ENCODE data around the gene LCA5L.
"Not testable (repeated sequence)": the region's sequence is repeated elsewhere in the genome, so short reads cannot be mapped to it uniquely, and the experiment has no call there.

The LCA5L gene

GRCh38 chr21:39386899-39387298, 58.7 kb downstream of the LCA5L start:
- DNase-seq, result no peak

GRCh38 chr21:39386194-39386593, 59.4 kb downstream of the LCA5L start:
- no peak for DNase-seq

DNA sequence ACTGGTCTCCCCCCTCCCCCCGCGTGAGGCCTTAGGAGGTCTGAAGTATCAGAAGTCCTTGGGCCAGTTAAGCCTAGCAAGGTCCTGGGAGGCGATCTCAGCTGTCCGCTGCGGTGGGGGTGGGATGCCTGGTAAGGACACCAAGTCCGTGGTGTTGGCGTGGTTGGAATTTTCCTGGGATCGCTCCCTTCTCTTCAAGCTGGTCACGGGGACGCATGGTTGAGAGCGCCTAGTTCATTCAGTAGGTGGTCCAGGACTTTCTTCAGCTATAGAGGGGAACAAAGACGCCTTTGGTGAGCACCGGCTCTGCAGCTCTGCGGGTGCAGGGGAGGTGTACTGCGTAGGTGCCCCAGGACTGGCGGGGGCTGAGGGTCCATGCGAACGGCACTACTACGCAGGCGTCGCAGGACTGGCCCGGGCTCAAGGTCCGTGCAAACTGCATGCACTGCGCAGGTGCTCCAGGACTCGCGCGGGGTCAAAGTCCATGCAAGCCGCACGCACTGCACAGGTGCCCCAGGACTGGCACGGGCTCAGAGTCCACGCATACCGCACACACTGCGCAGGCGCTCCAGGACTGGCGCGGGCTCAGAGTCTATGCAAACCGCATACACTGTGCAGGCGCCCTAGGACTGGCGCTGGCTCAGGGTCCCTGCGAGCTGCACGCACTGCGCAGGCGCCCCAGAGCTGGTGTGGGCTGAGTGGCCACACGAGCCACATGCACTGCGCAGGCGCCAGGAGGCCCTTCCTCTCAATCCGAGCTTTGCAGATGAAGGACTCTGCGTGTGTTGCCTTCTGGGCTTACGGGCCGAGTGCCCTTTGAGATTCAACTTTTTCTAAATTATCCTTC, 60.1 kb downstream of the LCA5L start:
- no peak for DNase-seq

GRCh38 chr21:39384674-39385298, 60.8 kb downstream of the LCA5L start:
- DNase-seq, result no peak

- DNase-seq, result not testable (repeated sequence)
These were observed 63.5 kb downstream of the LCA5L start for GRCh38 chr21:39382096-39382495.

DNA sequence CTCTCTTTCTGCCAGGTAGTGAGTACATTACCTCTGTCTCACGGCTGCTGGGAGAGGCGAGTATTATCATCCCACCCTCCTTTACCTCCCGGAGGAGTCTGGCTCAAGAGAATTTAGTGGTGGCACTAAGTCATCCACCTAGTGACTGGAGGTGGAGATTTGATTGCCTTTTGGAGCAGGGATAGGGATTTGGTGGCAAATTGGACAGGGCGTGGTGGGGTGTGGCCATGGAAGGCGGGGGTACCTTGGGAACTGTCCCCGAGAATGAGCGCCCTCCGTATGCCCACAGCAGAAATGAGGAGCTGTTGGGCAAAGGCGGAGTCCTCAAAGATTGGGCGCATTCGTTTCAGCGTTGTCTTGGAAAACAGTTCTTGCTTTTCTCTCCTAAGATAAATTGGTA, 64.6 kb downstream of the LCA5L start:
- peak in 1 of 2 experiments; percentile 38 for DNase-seq

DNA sequence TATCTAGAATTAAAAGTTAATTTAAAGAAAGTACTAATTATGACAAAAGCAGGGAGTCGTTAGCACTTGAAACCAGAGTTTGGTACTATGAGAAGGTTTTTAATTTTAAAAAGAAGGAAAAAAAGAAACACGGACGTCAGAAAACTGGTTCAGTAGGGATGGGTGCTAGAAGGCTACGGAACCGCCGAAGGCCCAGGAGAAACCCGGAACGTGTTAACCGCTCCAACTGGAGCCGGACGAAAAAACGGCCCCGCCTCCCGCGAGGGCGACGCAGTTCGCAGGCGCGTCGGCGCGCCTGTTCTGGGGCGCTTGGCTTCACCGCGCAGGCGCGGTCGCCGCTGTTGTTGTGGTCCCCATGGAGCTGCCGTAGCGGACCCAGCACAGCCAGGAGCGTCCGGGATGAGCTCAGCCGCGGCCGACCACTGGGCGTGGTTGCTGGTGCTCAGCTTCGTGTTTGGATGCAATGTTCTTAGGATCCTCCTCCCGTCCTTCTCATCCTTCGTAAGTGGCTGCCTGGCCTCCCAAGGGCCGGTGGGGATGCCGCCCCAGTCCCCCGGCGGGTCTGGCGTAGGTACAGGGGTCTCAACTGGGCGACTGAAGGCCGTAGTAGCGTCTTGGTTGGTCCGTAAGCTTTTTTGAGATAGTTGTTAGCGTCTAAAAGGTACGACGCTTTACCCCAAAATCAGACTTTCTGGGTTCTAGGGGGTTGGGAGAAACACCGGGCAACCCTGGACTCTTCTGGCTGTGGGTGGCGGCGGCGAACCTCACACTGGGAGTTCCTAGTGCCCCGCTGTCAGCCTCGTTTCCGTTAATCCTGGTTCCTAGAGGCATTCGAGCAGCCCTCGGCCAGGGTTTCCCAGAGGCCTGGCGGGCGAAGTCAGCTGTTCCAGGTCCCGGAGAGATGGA, 65.3 kb downstream of the LCA5L start:
- DNase-seq, result peak; percentile 84 to 90

- no peak for DNase-seq
These were observed 68.0 kb downstream of the LCA5L start for GRCh38 chr21:39377444-39378050.

- no peak for DNase-seq
These were observed 70.1 kb downstream of the LCA5L start for GRCh38 chr21:39375446-39375845.

DNA sequence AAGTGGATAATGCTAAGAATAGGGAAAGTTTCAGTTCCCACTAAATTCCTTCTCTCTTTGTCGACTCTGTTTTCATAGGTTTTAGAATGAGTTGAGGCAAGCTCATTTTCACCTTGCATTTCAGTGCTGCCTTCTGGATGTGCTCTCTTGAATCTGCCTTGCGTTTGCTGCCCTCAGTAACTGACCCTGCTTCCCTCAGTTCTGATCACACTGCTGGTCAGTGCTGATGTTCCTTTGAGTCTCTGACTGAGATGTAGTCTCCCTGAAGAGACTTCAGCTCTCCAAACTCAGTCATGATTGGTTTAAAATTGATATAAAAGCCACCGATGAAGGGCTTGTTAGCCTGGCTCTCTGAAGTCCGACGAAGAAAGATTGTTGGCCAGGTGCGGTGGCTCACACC, 71.5 kb downstream of the LCA5L start:
- no peak for DNase-seq

DNA sequence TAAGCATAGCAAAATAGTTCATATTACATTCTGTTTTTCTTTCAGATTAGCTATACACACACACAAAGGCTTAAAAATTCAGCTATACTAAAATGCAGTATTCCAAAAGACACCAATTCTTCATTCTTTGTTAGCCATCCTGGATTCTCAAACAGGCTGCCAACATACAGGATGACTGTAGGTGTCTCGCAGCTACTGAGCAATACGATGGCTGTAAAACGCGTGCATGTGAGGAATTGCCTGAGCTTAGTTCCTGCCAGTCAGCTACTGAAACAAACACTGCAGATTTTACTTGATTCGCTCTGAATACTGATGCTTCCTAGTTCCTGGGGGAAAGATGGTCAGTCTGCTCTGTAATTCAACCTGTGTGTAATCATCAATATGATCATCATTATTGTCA, 71.9 kb downstream of the LCA5L start:
- DNase-seq, result peak; percentile 67 to 69

- not testable (repeated sequence) for DNase-seq
These were observed 75.7 kb downstream of the LCA5L start for GRCh38 chr21:39369896-39370288.

- DNase-seq, result no peak
These were observed 77.8 kb downstream of the LCA5L start for GRCh38 chr21:39367783-39368182.

DNA sequence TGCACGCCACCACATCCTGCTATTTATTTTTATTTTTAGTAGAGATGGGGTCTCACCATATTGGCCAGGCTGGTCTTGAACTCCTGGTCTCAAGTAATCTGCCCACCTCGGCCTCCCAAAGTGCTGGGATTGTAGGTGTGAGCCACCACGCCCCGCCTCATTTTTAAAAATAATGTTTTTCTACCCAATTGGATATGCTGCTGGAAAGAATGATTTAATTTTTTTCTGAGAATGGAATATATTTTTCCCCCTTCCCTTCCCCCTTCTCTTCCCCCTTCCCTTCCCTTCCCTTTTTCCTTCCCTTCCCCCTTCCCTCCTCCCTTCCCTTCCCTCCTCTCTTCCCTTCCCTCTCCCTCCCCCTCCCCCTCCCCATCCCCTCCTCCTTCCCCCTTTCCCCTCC, 79.0 kb downstream of the LCA5L start:
- DNase-seq, result no peak

- no peak for DNase-seq
These were observed 80.6 kb downstream of the LCA5L start for GRCh38 chr21:39364949-39365348.

DNA sequence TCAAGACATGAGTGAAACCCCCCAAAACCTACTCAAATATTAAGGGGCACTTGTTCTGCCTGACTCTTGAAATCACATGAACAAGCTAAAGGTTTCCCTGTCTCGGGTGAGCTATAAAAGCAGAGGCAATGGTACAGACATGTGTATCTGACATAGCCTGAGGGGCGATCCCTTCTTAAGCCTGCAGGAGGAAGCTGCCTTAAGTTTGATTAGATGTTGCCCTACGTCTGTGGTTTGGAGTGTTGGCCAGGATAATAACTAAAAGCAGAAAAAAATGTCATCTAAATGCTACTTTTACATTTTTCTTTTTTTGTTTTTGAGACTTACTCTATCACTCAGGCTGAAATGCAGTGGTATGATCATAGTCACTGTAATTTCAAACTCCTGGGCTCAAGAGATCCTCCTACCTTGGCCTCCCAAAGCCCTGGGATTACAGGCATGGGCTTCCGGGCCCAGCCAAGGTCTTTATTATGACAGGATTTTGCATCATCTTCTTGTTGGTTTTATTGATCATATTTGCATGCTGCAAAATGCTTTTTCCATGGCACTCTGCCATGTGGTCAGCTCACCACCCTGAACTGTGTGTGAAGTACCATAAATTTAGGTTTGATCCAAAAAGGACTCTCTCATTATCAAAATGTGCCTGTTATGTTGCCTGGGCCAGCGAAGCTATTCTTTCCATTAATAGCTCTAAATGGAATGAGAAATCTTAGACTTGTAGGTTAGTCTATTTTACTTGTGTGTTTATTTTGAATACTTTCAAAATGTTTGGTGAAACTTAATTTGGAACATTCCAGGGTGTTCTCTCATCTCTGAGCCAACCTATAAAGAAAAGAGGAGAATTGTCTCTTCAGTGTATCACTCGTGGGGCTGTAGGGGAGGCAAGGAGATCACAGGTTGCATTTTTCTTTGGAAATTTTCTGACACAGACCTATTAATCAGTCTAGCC, 81.7 kb downstream of the LCA5L start:
- peak; percentile 54 to 69 for DNase-seq

DNA sequence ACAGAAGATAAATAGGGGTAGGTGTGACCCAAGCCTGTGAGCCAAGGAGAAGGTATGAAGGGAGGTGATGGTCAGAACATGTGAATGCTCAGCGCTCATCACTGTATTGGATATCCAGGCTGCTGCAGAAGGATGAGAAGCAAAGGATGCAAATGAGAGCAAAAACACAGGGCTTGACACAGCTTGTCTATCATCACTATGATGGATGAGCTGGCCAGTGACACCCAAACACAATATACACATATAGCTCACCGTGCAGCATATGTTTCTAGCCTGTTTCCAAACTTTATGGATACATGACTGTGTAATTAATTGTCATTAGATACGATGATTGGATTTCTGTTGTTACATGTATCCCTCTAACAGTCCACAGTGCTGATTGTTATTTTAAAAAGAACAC, 82.8 kb downstream of the LCA5L start:
- no peak for DNase-seq

DNA sequence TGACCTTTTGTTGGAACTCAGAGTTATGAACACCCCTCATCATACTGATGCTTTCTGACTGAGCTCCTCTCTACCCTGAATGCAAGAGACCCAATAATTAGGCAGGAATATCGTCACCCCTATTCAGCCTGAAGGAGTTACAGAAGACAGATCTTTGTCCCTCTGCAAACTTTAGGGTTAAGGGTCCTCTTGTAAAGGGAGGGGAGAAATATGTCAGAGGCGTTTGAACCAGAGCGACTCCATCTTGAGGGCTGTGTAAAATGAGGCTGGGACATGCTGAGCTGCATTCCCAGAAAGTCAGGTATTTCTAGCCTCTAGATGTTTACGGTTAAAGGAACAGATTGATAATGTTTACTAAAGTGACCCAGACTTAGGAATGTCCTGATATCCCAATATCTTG, 86.2 kb downstream of the LCA5L start:
- no peak for DNase-seq
